NB4 (cell line): ENCODE data around the gene KLF7.

Experiments
- DNase-seq: peaks from one replicate; pipeline ENCODE4 v3.0.0; 2010; ENCODE audit warnings: low read depth
- H3K4me3 ChIP-seq: one replicate; pipeline ENCODE4 v1.5.1; 2011; ENCODE audit warnings: mild to moderate bottlenecking, low read depth, low read length, moderate library complexity
- CTCF ChIP-seq: IDR thresholded peaks from one replicate; pipeline ENCODE4 v1.5.1; 2012; ENCODE audit warnings: low read depth, low read length
- MAX ChIP-seq: IDR thresholded peaks from 2 replicates; pipeline ENCODE4 v1.6.1; 2011; ENCODE audit warnings: low read depth, low read length
- MYC ChIP-seq: IDR thresholded peaks from 2 replicates; pipeline ENCODE4 v1.6.1; 2011; ENCODE audit warnings: low read depth, low read length
- POLR2A ChIP-seq: IDR thresholded peaks from 2 replicates; pipeline ENCODE4 v1.6.1; 2011; ENCODE audit warnings: mild to moderate bottlenecking; ENCODE audit not compliant: insufficient read length; ENCODE audit errors: extremely low read depth

Gene KLF7

GRCh38 chr2:207071820-207072219 lies 93.9 kb downstream of the KLF7 start:
- H3K4me3 ChIP-seq = no peak overlapping the region
- DNase-seq = no peak
- TF ChIP-seq CTCF = no peak
- no peak for TF ChIP-seq MYC
- TF ChIP-seq MAX = no peak

- TF ChIP-seq CTCF (no peak), MYC (no peak), POLR2A (no peak), MAX (no peak)
- no peak overlapping the region for H3K4me3 ChIP-seq
- DNase-seq = no peak
Observed at GRCh38 chr2:207067473-207067872, 98.3 kb downstream of the KLF7 start.

- no peak overlapping the region for H3K4me3 ChIP-seq
- DNase-seq = no peak
- TF ChIP-seq POLR2A = no peak
- TF ChIP-seq CTCF = no peak
- TF ChIP-seq MAX = no peak
- TF ChIP-seq MYC = no peak
Observed at GRCh38 chr2:207066791-207067460, 98.8 kb downstream of the KLF7 start.

GRCh38 chr2:207066166-207066565 lies 99.6 kb downstream of the KLF7 start:
- no peak overlapping the region for H3K4me3 ChIP-seq
- TF ChIP-seq MAX (no peak), POLR2A (no peak), CTCF (no peak), MYC (no peak)
- no peak for DNase-seq

GRCh38 chr2:207064128-207064690 lies 101.5 kb downstream of the KLF7 start:
- H3K4me3 ChIP-seq = no peak overlapping the region
- no peak for TF ChIP-seq MAX
- no peak for TF ChIP-seq POLR2A
- TF ChIP-seq CTCF = no peak
- TF ChIP-seq MYC = no peak
- no peak for DNase-seq
